T47D (cell line): Measurements from ENCODE around the gene STAP2.

ENCODE experiments used
- DNase-seq, 2 experiments: peaks; one replicate each; pipeline versions ENCODE4 v3.0.0 to v3.0.0-alpha.2; 2011 to 2012; ENCODE audit warnings: low read depth in 1 of 2, low spot score in 1 of 2
- JUND ChIP-seq: IDR thresholded peaks from 2 replicates; pipeline ENCODE4 v1.6.1; 2012; ENCODE audit warnings: low read depth
- in situ Hi-C: cut with HindIII; loops from 2 replicates; pipeline ENCODE4 v1.10.0; 2016; ENCODE audit warnings: low sequenced_read_pairs, low pct_unique_long_range_greater_than_20kb

STAP2 gene

GRCh38 chr19:4338441-4339355 lies at the start of gene STAP2:
STAP2 (minus strand) TSS chr19:4338827; CDS start chr19:4338753, 74 bp downstream.
- in situ Hi-C loops = no loop called here
- peak; percentile 35 to 82 for DNase-seq
- TF ChIP-seq JUND = no peak

GRCh38 chr19:4386041-4386782 lies 47.6 kb upstream of the STAP2 start:
- no peak for TF ChIP-seq JUND
- DNase-seq = no peak
- in situ Hi-C loops = no loop called here

DNA sequence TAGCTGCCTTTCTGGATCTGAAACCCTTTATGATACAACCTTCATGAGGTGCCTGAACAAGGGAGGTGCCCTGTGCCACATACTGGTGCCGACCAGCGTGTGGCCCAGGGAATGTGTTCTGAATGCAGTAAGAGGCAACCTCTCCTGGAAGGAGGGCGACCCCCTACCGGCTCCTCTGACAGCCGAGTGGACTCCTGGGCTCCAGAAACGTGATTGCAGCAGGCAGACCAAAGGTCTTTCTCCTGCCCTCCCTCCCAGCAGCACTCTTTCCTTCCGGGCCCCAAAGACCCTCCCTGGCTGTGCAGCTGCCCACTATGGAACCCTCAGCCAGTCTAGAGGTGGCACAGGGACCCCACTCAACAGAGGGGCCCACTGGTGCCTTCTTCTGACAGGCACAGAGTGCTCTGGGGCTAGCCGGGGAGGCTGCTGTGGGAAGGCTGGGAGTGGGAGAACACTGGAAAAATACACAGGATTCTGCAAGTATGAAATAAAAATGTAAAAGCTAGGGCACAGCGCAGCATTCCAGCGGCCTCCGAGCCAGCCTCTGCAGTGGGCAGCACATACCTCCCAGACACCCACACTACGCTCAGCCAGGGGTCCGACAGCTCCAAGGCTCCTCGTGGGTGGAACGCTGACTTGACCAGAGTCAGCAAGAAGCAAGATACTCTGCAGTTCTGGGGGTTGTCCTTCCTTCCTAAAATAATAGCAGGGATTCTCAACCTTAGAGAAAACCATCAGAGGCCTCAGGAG lies 46.8 kb upstream of the STAP2 start:
- in situ Hi-C loops = no loop called here
- no peak for TF ChIP-seq JUND
- DNase-seq = no peak

DNA sequence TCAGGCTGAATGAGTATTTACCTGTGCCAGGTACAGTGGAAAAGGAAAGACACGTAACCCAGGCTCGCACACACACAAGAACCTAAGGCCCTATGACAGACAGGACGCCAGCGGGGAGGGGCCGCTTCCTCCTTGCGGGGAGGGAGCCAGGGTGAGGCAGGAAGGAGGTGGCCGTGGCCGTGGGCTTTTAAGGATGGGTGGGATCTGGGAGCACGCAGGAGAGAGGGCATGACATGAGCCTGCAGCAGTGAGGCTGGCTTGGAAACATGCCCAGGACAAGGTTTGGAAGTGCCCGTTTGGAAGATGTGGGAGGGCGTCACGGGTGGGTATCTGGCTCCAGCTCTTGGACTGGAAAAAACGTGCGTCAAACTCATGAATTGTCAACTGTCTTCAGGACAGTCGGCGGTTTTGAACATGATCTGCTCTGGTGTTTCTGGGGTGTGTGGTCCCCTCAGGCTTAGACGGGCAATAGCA lies 41.7 kb upstream of the STAP2 start:
- TF ChIP-seq JUND = no peak
- in situ Hi-C loops = no loop called here
- no peak for DNase-seq

DNA sequence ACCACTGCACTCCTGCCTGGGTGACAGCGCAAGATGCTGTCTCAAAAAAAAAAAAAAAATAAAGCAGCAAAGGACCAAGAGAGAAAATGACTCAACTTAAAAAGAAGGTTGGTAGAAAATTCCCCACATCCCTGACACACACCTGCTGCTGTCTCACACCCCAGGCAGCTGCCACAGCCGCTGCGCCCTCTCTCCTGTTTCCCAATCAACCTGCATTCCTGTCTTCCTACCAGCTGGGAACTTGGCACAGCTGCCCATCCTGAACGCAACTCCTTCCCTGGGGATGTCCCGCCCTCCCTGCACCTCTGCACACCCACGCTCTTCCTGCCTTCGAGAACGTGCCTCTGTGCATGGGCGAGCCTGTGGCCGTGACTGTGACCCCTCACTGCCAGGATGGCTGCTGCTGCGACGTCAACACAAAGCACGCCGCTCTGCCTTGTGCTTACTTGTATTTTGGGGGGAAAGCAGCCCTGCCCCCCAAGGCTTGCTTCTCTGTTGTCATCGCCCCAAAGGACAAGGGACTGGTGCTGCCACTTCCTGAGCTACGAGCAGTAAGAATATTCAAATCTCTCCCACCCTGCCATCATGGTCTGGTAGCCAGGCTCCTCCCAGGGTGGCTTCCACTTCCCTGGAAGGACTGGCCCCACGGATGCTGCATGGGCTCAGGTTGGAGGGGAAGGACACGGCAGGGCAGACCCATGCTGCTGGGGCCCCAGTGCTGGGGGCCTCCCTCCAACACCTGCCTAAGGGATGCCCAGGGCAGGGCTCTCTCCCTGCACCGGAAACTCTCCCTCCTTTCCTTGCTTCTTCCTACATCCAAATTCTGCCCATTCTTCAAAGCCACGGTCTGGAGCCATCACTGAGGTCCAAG lies 41.0 kb upstream of the STAP2 start:
- in situ Hi-C loops = no loop called here
- DNase-seq = peak in 1 of 2 experiments; percentile 83
- TF ChIP-seq JUND = no peak

GRCh38 chr19:4378886-4379285 lies 40.3 kb upstream of the STAP2 start:
- DNase-seq = no peak
- in situ Hi-C loops = no loop called here
- TF ChIP-seq JUND = no peak

DNA sequence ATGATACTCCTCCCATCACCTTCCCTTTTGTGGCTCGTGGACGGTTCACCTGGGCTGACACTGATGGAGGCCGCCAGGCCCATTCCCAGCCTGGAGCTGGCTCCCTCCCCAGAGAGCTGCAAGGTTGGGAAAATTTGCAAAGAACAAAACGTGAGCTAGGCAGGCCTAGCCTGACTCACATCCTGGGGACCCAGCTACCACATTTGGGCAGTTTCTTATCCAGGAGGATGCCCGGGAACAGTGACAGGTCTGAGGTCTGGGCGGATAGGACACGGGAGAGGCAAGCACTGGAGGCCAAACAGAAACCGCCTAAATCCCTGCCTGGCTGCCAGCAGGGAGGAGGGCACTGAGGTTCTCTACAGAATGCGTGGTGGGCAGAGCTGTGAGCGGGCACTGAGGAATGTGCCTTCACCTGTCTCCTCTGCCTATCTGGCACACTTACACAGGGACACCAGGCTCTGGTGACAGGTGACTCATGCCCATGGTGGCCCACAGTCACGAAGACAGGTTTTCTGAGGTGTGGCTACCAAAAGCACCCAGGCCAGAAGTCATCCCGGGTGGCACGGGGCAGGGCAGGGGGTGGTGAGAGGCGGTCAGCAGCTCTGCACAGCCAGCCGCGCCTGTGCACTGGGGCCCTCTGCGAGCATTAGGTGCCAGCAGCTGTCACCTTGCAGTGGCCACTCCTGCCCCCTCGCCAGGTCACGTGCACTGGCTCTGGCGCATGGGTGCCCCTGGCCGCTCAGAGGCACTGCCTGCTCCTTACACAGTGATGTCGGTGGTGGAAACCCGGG lies 38.6 kb upstream of the STAP2 start:
- DNase-seq = no peak
- in situ Hi-C loops = no loop called here
- TF ChIP-seq JUND = no peak

GRCh38 chr19:4376671-4376990 lies 38.0 kb upstream of the STAP2 start:
- in situ Hi-C loops = no loop called here
- TF ChIP-seq JUND = no peak
- DNase-seq = no peak

GRCh38 chr19:4376028-4376670 lies 37.5 kb upstream of the STAP2 start:
- in situ Hi-C loops = no loop called here
- no peak for TF ChIP-seq JUND
- DNase-seq = no peak

DNA sequence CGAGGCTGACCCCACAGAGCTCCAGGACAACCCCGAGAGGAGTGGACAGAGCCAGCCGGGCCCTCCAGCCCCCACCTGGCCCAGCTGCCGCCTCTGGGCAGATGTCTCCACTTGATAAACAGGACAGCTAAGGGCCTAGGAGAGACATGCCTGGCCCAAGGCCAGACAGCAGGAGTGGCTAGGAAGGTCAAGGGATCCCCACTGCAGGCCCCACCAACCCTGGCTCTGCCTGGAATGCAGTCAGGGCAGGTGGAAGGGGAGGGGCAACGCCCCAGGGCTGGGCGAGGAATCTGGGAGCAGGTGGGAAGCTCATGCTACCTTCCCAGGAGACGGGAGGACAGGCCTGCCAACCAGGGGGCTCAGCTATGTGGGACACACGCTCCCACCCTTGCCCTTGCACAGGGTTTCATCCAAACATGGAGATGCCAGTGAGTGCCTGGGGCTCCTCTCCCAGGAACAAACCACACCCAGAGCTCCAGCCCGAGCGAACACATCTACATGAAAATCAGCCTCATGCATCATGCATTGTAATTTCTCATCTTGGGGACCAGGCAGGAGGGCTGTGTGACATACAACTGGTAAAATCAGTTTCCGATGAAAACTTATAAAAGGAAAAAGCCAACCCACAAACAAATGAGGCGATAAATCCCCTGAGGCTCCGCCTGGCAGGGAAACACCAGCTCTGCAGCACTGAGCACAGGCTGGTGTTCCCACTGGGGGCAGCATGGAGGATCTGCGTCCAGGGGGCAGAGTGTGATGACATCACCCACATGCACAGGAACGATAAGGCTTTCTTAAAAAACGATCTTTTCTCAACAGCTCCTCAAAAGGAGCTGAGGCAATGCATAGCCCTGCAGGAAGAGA lies 36.8 kb upstream of the STAP2 start:
- peak in 1 of 2 experiments; percentile 87 for DNase-seq
- in situ Hi-C loops = no loop called here
- TF ChIP-seq JUND = no peak
